Left renal pelvis (tissue), 4 donors: Measurements from ENCODE around the gene LCE4A. TPM values are rescaled to one million over a fixed set of nuclear protein-coding genes. Genes with fewer than 3 reads are reported as not detected.

ENCODE experiments used
- DNase-seq, 4 donors: peaks; one replicate each; pipeline ENCODE4 v3.0.0-alpha.2; 2013; ENCODE audit warnings: low read depth in 4 of 4, low spot score in 3 of 4
- polyA plus RNA-seq, 4 donors: library from polyadenylated mRNA; unstranded; fragments of 120-200 nt; gene quantifications; one replicate each; pipeline ENCODE4 v1.2.1, GENCODE V29; 2013; ENCODE audit not compliant: insufficient read length in 4 of 4

LCE4A gene
- polyA plus RNA-seq, 4 donors = not detected

DNA sequence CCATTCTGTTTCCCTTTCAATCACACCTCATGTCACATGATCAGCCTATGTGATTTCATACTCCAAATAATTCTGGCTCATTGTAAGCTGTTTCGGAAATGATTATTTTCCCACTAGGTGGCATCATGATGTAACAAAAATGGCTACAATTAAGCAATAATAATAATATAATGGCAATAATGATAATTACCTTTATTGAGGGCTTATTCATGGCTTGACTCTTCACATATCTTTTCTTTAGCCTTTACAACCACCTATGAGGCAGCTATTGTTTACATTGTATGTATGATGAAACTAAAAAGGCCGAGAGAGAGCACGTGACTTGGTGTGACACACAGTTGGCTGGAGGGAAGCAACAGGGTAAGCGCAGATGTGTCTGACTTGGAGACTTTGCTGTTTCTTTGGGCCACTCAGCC, 37.3 kb downstream of the LCE4A start:
- DNase-seq = no peak

DNA sequence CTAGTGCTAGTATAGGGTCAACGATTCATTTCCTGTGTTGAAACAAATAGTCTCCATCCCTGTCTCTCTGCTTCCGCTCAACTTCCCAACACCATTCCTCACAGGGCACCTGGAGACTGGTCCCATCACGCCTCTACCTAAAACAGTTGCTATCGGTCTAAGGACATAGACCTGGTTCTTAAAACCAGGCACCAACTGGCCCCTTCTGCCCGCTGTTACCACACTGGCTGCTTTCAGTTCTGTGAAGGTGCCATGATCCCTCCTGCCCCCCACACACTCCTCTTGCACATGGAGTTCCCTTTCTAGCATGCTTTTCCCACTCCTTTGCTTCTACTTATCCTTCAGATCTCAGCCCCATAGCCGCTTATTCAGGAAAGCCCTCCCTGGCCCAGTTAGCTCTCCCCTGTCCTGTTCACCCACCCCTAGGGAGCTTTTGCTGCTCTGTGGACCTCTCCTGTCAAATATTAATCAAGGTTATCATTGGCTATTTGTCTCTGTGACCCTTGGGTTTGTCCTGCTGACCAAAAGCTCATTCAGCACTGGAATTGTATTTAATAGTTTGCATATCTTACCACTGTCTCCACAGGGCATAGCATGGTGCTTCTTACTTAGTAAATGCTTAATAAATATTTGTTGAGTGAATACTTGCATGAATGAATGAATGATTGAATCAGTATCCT, 37.9 kb downstream of the LCE4A start:
- no peak for DNase-seq

DNA sequence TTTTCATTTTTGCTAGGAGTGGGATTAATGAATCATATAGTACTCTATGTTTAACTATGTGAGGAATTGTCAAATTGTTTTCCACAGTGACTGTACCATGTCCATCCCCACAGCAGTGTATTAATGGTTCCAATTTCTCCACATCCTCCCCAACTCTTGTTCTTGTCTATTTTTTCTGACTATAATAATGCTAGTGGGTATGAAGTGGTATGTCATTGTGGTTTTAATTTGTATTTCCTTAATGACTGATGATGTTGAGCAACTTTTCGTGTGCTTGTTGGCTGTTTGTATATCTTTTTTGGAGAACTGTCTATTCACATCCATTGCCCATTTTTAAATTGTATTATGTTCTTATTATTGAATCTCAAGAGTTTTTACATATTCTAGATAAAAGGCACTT, 39.9 kb downstream of the LCE4A start:
- no peak for DNase-seq

DNA sequence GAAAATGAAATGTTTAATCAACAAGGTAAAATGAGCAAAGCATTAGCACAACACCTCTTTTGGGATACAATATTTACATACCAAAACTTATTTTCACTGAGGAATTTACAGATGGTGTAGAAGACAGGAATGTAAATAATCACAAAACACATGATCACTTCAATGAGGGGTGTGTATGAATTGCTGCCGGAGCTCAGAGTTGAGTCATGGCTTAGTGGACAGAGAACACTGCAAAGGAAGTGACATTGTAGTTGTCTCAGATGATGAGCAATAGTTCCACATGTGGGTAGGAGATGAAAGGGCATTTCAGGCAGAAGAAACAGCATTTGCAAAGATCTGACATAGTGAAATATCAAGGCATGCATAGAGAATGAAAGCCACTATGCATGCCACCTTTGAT, 44.3 kb downstream of the LCE4A start:
- no peak for DNase-seq

DNA sequence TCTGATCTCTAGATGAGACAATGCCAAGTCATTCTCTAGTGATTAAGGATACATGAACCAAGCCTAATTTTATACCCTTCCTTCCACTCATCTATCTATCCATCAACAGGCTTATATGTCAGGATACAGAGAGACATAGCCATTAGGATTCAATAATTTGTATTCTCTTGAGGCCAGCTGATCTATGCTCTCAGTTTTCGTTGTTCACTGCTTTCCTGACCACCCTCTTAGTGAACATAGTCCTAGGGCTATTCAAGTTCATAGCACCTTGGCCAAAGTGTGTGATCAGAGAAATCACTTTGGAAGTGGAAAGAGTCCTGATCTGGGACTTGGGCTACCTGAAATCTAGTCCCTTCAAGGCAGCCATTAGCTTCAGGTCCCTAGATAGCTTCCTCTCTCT, 45.6 kb downstream of the LCE4A start:
- DNase-seq = no peak

DNA sequence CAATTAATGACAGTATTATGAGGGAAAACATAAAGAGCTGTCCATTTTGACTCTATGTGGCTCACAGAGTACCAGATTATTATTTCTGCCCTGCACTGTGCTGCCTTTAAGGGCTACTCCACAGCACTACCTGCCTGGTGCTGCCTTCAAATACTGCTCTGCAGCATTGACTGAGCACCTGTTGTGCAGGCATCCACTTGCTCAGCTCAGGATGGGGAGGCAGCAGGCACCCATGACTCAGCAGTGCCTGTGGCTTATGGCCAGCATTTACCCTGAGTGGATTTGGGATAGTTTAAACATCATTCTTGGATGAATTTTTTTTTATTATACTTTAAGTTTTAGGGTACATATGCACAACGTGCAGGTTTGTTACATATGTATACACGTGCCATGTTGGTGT, 48.9 kb downstream of the LCE4A start:
- no peak for DNase-seq

DNA sequence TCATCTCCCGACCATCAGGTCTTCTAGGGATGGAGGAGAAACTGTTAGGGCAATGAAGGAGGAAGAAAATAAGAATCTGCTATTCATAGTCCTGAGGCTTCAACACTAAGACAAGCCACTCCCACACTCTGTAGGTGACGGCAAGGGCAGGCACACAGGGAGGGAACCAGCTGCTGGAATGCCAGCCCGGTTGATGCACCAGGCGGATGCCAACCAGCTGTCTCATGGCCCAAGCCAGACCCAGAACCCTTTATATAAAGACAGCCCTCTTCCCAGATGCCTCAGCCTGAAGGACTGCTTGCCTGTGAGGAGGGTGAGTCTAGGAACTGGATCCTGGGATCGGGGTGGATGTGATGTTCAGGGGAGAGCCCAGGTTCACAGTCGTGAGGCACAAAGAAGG, 49.8 kb downstream of the LCE4A start, which contains the start of gene KPRP:
KPRP (plus strand) TSS at position 279 of the 400 bp plus-strand sequence. CDS start 1,564 bp downstream, outside the sequence.
- no peak for DNase-seq

DNA sequence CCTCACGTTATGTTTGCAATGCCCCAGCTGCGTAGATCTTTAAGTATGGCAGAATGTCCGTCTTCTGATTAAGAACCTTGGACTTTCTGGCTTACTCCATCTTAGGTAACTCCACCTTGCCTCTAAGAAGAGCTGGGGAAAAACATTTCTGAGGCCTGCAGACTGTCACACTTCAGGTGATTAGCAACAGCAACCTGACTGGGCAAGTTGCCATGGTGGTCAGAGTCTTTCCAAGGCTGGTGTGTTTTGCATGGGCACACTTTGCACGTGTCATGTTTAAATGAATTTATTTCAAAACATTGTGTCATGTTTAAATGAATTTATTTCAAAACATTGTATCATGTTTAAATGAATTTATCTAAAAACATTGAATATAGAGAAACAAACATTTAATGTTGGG, 50.7 kb downstream of the LCE4A start:
- no peak for DNase-seq

Other genes starting within 250 kb of the LCE4A start
- not detected for gene LCE5A, start 197.4 kb upstream of the LCE4A start, polyA plus RNA-seq
- not detected for gene CRCT1, start 193.7 kb upstream of the LCE4A start, polyA plus RNA-seq
- not detected for gene LCE3E, start 141.4 kb upstream of the LCE4A start, polyA plus RNA-seq
- gene LCE3D, start 127.6 kb upstream of the LCE4A start, polyA plus RNA-seq = not detected
- not detected for gene LCE3C, start 107.9 kb upstream of the LCE4A start, polyA plus RNA-seq
- not detected for gene LCE3B, start 94.3 kb upstream of the LCE4A start, polyA plus RNA-seq
- gene LCE3A, start 85.1 kb upstream of the LCE4A start, polyA plus RNA-seq = not detected
- gene LCE2D, start 44.8 kb upstream of the LCE4A start, polyA plus RNA-seq = not detected
- gene LCE2C, start 32.9 kb upstream of the LCE4A start, polyA plus RNA-seq = not detected
- not detected for gene LCE2B, start 22.0 kb upstream of the LCE4A start, polyA plus RNA-seq
- not detected for gene LCE2A, start 9.8 kb upstream of the LCE4A start, polyA plus RNA-seq
- gene KPRP, start 49.9 kb downstream of the LCE4A start, polyA plus RNA-seq = not detected
- not detected for gene LCE1F, start 67.0 kb downstream of the LCE4A start, polyA plus RNA-seq
- not detected for gene LCE1E, start 78.1 kb downstream of the LCE4A start, polyA plus RNA-seq
- gene LCE1D, start 88.6 kb downstream of the LCE4A start, polyA plus RNA-seq = not detected
- gene LCE1C, start 98.5 kb downstream of the LCE4A start, polyA plus RNA-seq = not detected
- not detected for gene LCE1B, start 103.8 kb downstream of the LCE4A start, polyA plus RNA-seq
- gene LCE1A, start 119.3 kb downstream of the LCE4A start, polyA plus RNA-seq = not detected
- gene LCE6A, start 134.7 kb downstream of the LCE4A start, polyA plus RNA-seq = not detected
- gene LCE7A, start 151.8 kb downstream of the LCE4A start, polyA plus RNA-seq = not detected
- not detected for gene SMCP, start 170.2 kb downstream of the LCE4A start, polyA plus RNA-seq
- gene IVL, start 200.4 kb downstream of the LCE4A start, polyA plus RNA-seq = under 1 TPM in 3 of 4 donors, not detected in 1; 0.13 to 0.62 (median 0.37) TPM
- not detected for gene SPRR5, start 239.0 kb downstream of the LCE4A start, polyA plus RNA-seq